HepG2 (cell line): ENCODE data around the gene CEP97. TPM values are rescaled to one million over a fixed set of nuclear protein-coding genes. Genes with fewer than 3 reads are reported as not detected.

Source experiments
- HCFC1 ChIP-seq: fragments of 150-350 bp; IDR thresholded peaks from 2 replicates; pipeline ENCODE4 v1.6.1; 2014; ENCODE audit warnings: low read depth, low read length
- HNRNPLL ChIP-seq: fragments of 200-400 bp; formaldehyde crosslinking; IDR thresholded peaks from 2 replicates; pipeline ENCODE4 v1.6.1; 2017; ENCODE audit warnings: mild to moderate bottlenecking, low read depth, low read length; ENCODE audit not compliant: poor library complexity, severe bottlenecking
- IRX3 ChIP-seq: sonication (generic); formaldehyde crosslinking; IDR thresholded peaks from 2 replicates; pipeline ENCODE4 v1.8.1; 2023; ENCODE audit warnings: mild to moderate bottlenecking, low read depth, missing genetic modification reagents, borderline replicate concordance
- MED1 ChIP-seq: sonication (generic); formaldehyde crosslinking; IDR thresholded peaks from 2 replicates; pipeline ENCODE4 v1.4.0; 2020; ENCODE audit warnings: missing genetic modification reagents
- PHF21A ChIP-seq: sonication (generic); formaldehyde crosslinking; IDR thresholded peaks from 2 replicates; pipeline ENCODE4 v1.5.0; 2020; ENCODE audit warnings: mild to moderate bottlenecking, missing genetic modification reagents
- POLR2AphosphoS5 ChIP-seq: IDR thresholded peaks from 2 replicates; pipeline ENCODE4 v1.6.1; 2012; ENCODE audit warnings: low read depth, low read length
- RARA ChIP-seq: IDR thresholded peaks from 2 replicates; pipeline ENCODE4 v1.6.1; 2016; ENCODE audit warnings: missing genetic modification reagents, missing compliant biosample characterization
- YY1 ChIP-seq: IDR thresholded peaks from 2 replicates; pipeline ENCODE4 v1.6.1; 2011; ENCODE audit warnings: low read length, low read depth, moderate library complexity, mild to moderate bottlenecking; ENCODE audit not compliant: insufficient read depth, insufficient replicate concordance
- ZBTB21 ChIP-seq: sonication (generic); formaldehyde crosslinking; IDR thresholded peaks from 2 replicates; pipeline ENCODE4 v1.4.0; 2020; ENCODE audit warnings: missing genetic modification reagents
- ZMYM4 ChIP-seq: sonication (generic); formaldehyde crosslinking; IDR thresholded peaks from 2 replicates; pipeline ENCODE4 v1.8.1; 2023; ENCODE audit warnings: mild to moderate bottlenecking, missing genetic modification reagents
- ZNF501 ChIP-seq: sonication (generic); formaldehyde crosslinking; IDR thresholded peaks from 2 replicates; pipeline ENCODE4 v1.5.1; 2020; ENCODE audit warnings: mild to moderate bottlenecking, moderate library complexity, missing genetic modification reagents
- ZNF567 ChIP-seq: sonication (generic); formaldehyde crosslinking; IDR thresholded peaks from 2 replicates; pipeline ENCODE4 v1.8.1; 2023; ENCODE audit warnings: mild to moderate bottlenecking, missing genetic modification reagents, borderline replicate concordance
- ZNF746 ChIP-seq: sonication (generic); formaldehyde crosslinking; IDR thresholded peaks from 2 replicates; pipeline ENCODE4 v1.8.0; 2022; ENCODE audit warnings: mild to moderate bottlenecking, missing genetic modification reagents
- ZNF776 ChIP-seq: sonication (generic); formaldehyde crosslinking; IDR thresholded peaks from 2 replicates; pipeline ENCODE4 v1.4.0; 2020; ENCODE audit warnings: mild to moderate bottlenecking, missing genetic modification reagents
- polyA plus RNA-seq, 8 experiments: library from polyadenylated mRNA; depleted of rRNA in 3 of 8; stranded (reverse) in 7 of 8; unstranded in 1 of 8; fragments of >200 nt; fragmentation: Illumina TruSeq in 4 of 8; extraction: Trizol in 4 of 8; gene quantifications; 2 replicates each; pipeline versions ENCODE4 v1.2.1 to v1.2.3, GENCODE V29; 2011 to 2016; ENCODE audit warnings: low read depth in 4 of 8, missing spikeins in 1 of 8, mixed read lengths in 1 of 8; ENCODE audit not compliant: insufficient read depth in 1 of 8
- total RNA-seq, 5 experiments: library from RNA; depleted of rRNA; stranded (reverse); fragments of >200 nt; fragmentation: Illumina TruSeq; extraction: Trizol; gene quantifications; 2 replicates each; pipeline ENCODE4 v1.2.3, GENCODE V29; 2016; ENCODE audit warnings: low read depth in 1 of 5
- TF ChIP-seq, protein P1 (sequence below): sonication (generic); formaldehyde crosslinking; IDR thresholded peaks from 2 replicates; pipeline ENCODE4 v1.4.0; 2020; ENCODE audit warnings: missing genetic modification reagents, borderline replicate concordance
- TF ChIP-seq, protein P2 (sequence below): sonication (generic); formaldehyde crosslinking; IDR thresholded peaks from 2 replicates; pipeline ENCODE4 v1.4.0; 2020; ENCODE audit warnings: mild to moderate bottlenecking, low read depth, missing genetic modification reagents
- TF ChIP-seq, protein P3 (sequence below): sonication (generic); formaldehyde crosslinking; IDR thresholded peaks from 2 replicates; pipeline ENCODE4 v1.5.1; 2020; ENCODE audit warnings: missing genetic modification reagents, mild to moderate bottlenecking, borderline replicate concordance
- TF ChIP-seq, protein P4 (sequence below): sonication (generic); formaldehyde crosslinking; IDR thresholded peaks from 2 replicates; pipeline ENCODE4 v1.4.0; 2020; ENCODE audit warnings: missing genetic modification reagents, borderline replicate concordance
- TF ChIP-seq, protein P5 (sequence below): sonication (generic); formaldehyde crosslinking; IDR thresholded peaks from 2 replicates; pipeline ENCODE4 v1.8.1; 2023; ENCODE audit warnings: mild to moderate bottlenecking, inconsistent platforms, moderate library complexity, missing genetic modification reagents, borderline replicate concordance

The CEP97 gene
- total and polyA plus RNA-seq, 2 of the 13 experiments (the other 11 are each of a cell fraction or from before 2014, with no cell fraction given) = 0.99 to 6.5 TPM

- TF ChIP-seq, protein P1, sequence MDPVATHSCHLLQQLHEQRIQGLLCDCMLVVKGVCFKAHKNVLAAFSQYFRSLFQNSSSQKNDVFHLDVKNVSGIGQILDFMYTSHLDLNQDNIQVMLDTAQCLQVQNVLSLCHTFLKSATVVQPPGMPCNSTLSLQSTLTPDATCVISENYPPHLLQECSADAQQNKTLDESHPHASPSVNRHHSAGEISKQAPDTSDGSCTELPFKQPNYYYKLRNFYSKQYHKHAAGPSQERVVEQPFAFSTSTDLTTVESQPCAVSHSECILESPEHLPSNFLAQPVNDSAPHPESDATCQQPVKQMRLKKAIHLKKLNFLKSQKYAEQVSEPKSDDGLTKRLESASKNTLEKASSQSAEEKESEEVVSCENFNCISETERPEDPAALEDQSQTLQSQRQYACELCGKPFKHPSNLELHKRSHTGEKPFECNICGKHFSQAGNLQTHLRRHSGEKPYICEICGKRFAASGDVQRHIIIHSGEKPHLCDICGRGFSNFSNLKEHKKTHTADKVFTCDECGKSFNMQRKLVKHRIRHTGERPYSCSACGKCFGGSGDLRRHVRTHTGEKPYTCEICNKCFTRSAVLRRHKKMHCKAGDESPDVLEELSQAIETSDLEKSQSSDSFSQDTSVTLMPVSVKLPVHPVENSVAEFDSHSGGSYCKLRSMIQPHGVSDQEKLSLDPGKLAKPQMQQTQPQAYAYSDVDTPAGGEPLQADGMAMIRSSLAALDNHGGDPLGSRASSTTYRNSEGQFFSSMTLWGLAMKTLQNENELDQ = no peak
- TF ChIP-seq HNRNPLL (peak; percentile 32), IRX3 (CRISPR knock-in tag) (no peak), PHF21A (CRISPR knock-in tag) (no peak), RARA (0 out of 2 replicates have a peak, but pooled peaks have one; percentile 38), ZMYM4 (peak; percentile 87), ZBTB21 (CRISPR knock-in tag) (peak; percentile 86), ZNF746 (CRISPR knock-in tag) (no peak), ZNF567 (no peak), ZNF776 (CRISPR knock-in tag) (no peak; the same call in 1 of the 2 replicates), MED1 (peak; percentile 68), HCFC1 (peak; percentile 77), YY1 (peak; percentile 99), POLR2AphosphoS5 (peak; percentile 82), ZNF501 (CRISPR knock-in tag) (peak; percentile 21)
- TF ChIP-seq, protein P2, sequence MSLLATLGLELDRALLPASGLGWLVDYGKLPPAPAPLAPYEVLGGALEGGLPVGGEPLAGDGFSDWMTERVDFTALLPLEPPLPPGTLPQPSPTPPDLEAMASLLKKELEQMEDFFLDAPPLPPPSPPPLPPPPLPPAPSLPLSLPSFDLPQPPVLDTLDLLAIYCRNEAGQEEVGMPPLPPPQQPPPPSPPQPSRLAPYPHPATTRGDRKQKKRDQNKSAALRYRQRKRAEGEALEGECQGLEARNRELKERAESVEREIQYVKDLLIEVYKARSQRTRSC (CRISPR knock-in tag) = peak; percentile 19; the same call in 1 of the 2 replicates
- TF ChIP-seq, protein P3, sequence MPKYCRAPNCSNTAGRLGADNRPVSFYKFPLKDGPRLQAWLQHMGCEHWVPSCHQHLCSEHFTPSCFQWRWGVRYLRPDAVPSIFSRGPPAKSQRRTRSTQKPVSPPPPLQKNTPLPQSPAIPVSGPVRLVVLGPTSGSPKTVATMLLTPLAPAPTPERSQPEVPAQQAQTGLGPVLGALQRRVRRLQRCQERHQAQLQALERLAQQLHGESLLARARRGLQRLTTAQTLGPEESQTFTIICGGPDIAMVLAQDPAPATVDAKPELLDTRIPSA = no peak
- TF ChIP-seq, protein P4, sequence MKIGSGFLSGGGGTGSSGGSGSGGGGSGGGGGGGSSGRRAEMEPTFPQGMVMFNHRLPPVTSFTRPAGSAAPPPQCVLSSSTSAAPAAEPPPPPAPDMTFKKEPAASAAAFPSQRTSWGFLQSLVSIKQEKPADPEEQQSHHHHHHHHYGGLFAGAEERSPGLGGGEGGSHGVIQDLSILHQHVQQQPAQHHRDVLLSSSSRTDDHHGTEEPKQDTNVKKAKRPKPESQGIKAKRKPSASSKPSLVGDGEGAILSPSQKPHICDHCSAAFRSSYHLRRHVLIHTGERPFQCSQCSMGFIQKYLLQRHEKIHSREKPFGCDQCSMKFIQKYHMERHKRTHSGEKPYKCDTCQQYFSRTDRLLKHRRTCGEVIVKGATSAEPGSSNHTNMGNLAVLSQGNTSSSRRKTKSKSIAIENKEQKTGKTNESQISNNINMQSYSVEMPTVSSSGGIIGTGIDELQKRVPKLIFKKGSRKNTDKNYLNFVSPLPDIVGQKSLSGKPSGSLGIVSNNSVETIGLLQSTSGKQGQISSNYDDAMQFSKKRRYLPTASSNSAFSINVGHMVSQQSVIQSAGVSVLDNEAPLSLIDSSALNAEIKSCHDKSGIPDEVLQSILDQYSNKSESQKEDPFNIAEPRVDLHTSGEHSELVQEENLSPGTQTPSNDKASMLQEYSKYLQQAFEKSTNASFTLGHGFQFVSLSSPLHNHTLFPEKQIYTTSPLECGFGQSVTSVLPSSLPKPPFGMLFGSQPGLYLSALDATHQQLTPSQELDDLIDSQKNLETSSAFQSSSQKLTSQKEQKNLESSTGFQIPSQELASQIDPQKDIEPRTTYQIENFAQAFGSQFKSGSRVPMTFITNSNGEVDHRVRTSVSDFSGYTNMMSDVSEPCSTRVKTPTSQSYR (CRISPR knock-in tag) = no peak; the same call in 1 of the 2 replicates
- TF ChIP-seq, protein P5, sequence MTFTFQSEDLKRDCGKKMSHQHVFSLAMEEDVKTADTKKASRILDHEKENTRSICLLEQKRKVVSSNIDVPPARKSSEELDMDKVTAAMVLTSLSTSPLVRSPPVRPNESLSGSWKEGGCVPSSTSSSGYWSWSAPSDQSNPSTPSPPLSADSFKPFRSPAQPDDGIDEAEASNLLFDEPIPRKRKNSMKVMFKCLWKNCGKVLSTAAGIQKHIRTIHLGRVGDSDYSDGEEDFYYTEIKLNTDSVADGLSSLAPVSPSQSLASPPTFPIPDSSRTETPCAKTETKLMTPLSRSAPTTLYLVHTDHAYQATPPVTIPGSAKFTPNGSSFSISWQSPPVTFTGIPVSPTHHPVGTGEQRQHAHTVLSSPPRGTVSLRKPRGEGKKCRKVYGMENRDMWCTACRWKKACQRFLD (CRISPR knock-in tag) = no peak
These were observed 47.5 kb upstream of the CEP97 start, which contains the start of gene ZBTB11 (continued) for GRCh38 chr3:101676765-101677435.
